Spleen (tissue), 7 donors: Measurements from ENCODE around the gene LCLAT1.

Experiments used
- CTCF ChIP-seq, 11 experiments: fragments of 200-600 bp in 7 of 11; fragments of 450-650 bp in 4 of 11; sonication (generic) in 4 of 11; IDR thresholded peaks in 8 of 11; conservative IDR thresholded peaks in 3 of 11; 1 replicate in 7 of 11; 2 replicates in 4 of 11; pipeline versions ENCODE4 v1.4.0 to v1.8.0; 2016 to 2021; ENCODE audit warnings: antibody characterized with exemption in 11 of 11, inconsistent platforms in 4 of 11, mild to moderate bottlenecking in 1 of 11
- POLR2A ChIP-seq, 3 donors: fragments of 450-650 bp; IDR thresholded peaks; one replicate each; pipeline ENCODE4 v1.5.1; 2017; ENCODE audit warnings: antibody characterized with exemption in 3 of 3, mild to moderate bottlenecking in 1 of 3
- POLR2AphosphoS5 ChIP-seq, 3 donors: sonication (generic); formaldehyde crosslinking; IDR thresholded peaks; one replicate each; pipeline ENCODE4 v1.5.1; 2017; ENCODE audit warnings: antibody characterized with exemption in 3 of 3
- donor health status: DM: no; HTN: no; CAD: no; lungs with moderate emphysema.
- donor health status: DM: no; HTN: no; CAD: no.
- donor health status: DM: no; HTN: no; CAD: no.

GRCh38 chr2:30456106-30456505, 9.1 kb downstream of the LCLAT1 start:
- TF ChIP-seq CTCF (IDR thresholded peaks at IDR 0.05 in 8 of 11, conservative IDR thresholded peaks at IDR 0.05 in 3 of 11) (no peak), POLR2A (IDR thresholded peaks at IDR 0.05) (no peak), POLR2AphosphoS5 (IDR thresholded peaks at IDR 0.05) (no peak)
